ENCODE data around the gene TEC.
"Not testable (repeated sequence)": the region's sequence is repeated elsewhere in the genome, so short reads cannot be mapped to it uniquely, and the experiment has no call there.

Gene TEC

DNA sequence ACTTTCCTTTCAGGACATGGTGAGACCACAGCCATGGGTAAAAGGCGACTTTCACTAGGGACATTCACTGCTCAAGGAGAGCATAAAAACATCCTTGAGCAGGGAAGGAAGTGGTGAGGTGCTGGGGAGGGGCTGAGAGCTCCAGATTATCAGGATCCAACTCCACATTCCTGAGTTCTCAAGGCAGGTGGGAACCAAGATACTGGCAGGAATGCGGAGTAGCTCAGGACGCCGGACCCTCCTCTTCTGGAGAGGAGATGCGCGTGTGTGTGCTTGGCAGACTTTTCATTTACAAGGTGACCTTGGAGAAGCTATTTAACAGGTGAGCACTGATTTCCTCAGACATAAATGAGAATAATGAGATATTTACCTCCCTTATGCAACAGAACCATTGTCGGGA lies 94.3 kb downstream of the TEC start:
- Histone ChIP-seq H3K9me3 (ENCODE audit: low read length) (no peaks in the 10 kb centered on the region), H3K4me3 (ENCODE audit: low read depth in 1 of 2, low read length in 2 of 2) (no peak overlapping the region), H3K4me1 (ENCODE audit: insufficient read depth, low read length) (peaks cover 6% of the 10 kb centered on the region), H3K27me3 (ENCODE audit: control insufficient read depth in 1 of 2, insufficient read depth in 2 of 2, low read length in 2 of 2) (no peaks in the 10 kb centered on the region), H3K36me3 (ENCODE audit: insufficient read depth, low read length) (no peaks in the 10 kb centered on the region), H3K27ac (ENCODE audit: low read depth, low read length) (no peak overlapping the region), H3K9ac (ENCODE audit: low read length) (no peak overlapping the region)

DNA sequence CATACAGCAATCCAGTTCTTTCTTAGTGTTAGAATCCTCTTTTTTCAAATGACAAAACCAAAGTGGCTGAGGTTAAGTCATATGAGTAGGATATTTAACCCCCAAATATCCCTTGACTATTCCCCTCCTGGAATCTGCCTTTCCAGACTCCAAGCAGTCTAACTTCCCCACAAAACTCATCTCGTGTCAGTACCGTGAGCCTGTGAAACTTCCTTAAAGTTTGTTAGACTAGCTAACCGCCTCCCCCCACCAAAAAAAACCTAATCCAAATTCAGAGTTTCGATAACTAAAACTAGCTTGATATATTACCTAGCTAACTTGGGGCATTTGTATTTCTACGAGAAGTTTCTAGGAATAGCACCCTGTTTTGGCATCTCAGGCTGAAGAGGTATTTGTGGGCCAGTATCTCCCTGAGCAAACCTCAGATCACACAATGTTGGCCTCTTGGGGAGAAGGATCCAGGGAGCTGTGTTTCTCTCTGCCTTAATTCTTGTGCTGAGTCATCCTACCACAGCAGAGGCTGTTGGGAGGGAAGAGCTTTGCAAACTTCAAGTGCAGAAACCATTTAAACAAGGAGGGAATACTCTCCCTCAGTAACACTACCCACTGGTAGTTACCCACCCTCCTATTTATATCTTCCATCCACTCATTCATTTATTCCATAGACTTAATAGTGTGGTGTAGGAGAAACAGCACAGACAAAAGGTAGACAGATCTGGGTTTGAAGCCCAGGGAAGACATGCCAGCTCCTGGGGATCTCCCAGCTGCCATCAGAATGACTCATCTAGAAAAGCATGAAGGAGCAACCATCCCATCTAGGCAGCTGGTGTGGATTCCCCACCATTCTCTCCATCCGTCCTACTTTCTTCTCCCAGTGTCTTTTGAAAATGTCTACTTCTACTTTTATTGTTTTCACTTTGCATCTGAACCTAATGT lies 96.3 kb downstream of the TEC start:
- H3K9me3 ChIP-seq (ENCODE audit: low read length): no peaks in the 10 kb centered on the region
- H3K36me3 ChIP-seq (ENCODE audit: insufficient read depth, low read length): no peaks in the 10 kb centered on the region
- no peak overlapping the region for H3K4me3 ChIP-seq (ENCODE audit: low read depth in 1 of 2, low read length in 2 of 2)
- H3K27ac ChIP-seq (ENCODE audit: low read depth, low read length): no peak overlapping the region
- H3K9ac ChIP-seq (ENCODE audit: low read length): no peak overlapping the region
- no peaks in the 10 kb centered on the region for H3K27me3 ChIP-seq (ENCODE audit: control insufficient read depth in 1 of 2, insufficient read depth in 2 of 2, low read length in 2 of 2)
- H3K4me1 ChIP-seq (ENCODE audit: insufficient read depth, low read length): peaks cover 6% of the 10 kb centered on the region

- H3K27me3 ChIP-seq (ENCODE audit: control insufficient read depth in 1 of 2, insufficient read depth in 2 of 2, low read length in 2 of 2): no peaks in the 10 kb centered on the region
- no peak overlapping the region for H3K27ac ChIP-seq (ENCODE audit: low read depth, low read length)
Measured at GRCh38 chr4:48172651-48173050, 97.0 kb downstream of the TEC start.

GRCh38 chr4:48169636-48170035 lies 100.0 kb downstream of the TEC start:
- Histone ChIP-seq H3K4me1 (ENCODE audit: insufficient read depth, low read length) (peaks cover 6% of the 10 kb centered on the region), H3K4me3 (ENCODE audit: low read depth in 1 of 2, low read length in 2 of 2) (no peak overlapping the region), H3K27ac (ENCODE audit: low read depth, low read length) (no peak overlapping the region), H3K27me3 (ENCODE audit: control insufficient read depth in 1 of 2, insufficient read depth in 2 of 2, low read length in 2 of 2) (no peaks in the 10 kb centered on the region), H3K9me3 (ENCODE audit: low read length) (no peaks in the 10 kb centered on the region), H3K36me3 (ENCODE audit: insufficient read depth, low read length) (no peaks in the 10 kb centered on the region), H3K9ac (ENCODE audit: low read length) (no peak overlapping the region)

More at GRCh38 chr4:48172651-48173050, 97.0 kb downstream of the TEC start:
- Histone ChIP-seq H3K4me1 (ENCODE audit: insufficient read depth, low read length) (peaks cover 6% of the 10 kb centered on the region), H3K9me3 (ENCODE audit: low read length) (no peaks in the 10 kb centered on the region), H3K4me3 (ENCODE audit: low read depth in 1 of 2, low read length in 2 of 2) (no peak overlapping the region), H3K9ac (ENCODE audit: low read length) (no peak overlapping the region), H3K36me3 (ENCODE audit: insufficient read depth, low read length) (no peaks in the 10 kb centered on the region)

- Histone ChIP-seq H3K4me3 (ENCODE audit: low read depth in 1 of 2, low read length in 2 of 2) (no peak overlapping the region), H3K27ac (ENCODE audit: low read depth, low read length) (no peak overlapping the region), H3K4me1 (ENCODE audit: insufficient read depth, low read length) (no peaks in the 10 kb centered on the region), H3K9me3 (ENCODE audit: low read length) (no peaks in the 10 kb centered on the region), H3K36me3 (ENCODE audit: insufficient read depth, low read length) (no peaks in the 10 kb centered on the region), H3K27me3 (ENCODE audit: control insufficient read depth in 1 of 2, insufficient read depth in 2 of 2, low read length in 2 of 2) (no peaks in the 10 kb centered on the region), H3K9ac (ENCODE audit: low read length) (no peak overlapping the region)
Measured at GRCh38 chr4:48167538-48168263, 101.9 kb downstream of the TEC start.

DNA sequence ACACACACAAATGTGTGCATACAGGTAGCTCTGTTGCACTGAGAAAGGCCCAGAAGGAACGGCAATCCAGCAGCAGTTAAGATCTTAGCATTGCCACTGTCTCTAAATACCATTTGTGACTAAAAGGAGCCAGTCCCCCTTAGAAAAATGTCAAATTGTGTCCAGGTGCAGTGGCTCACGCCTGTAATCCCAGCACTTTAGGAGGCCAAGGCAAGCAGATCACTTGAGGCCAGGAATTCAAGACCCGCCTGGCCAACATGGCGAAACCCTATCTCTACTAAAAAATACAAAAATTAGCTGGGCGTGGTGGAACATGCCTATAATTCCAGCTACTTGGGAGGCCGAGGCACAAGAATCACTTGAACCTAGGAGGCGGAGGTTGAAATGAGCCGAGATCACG lies 105.1 kb downstream of the TEC start:
- H3K36me3 ChIP-seq (ENCODE audit: insufficient read depth, low read length); H3K9me3 ChIP-seq (ENCODE audit: low read length); H3K4me1 ChIP-seq (ENCODE audit: insufficient read depth, low read length); H3K27ac ChIP-seq (ENCODE audit: low read depth, low read length); H3K27me3 ChIP-seq (ENCODE audit: control insufficient read depth in 1 of 2, insufficient read depth in 2 of 2, low read length in 2 of 2); H3K9ac ChIP-seq (ENCODE audit: low read length); H3K4me3 ChIP-seq (ENCODE audit: low read depth in 1 of 2, low read length in 2 of 2): not testable (repeated sequence)

- Histone ChIP-seq H3K9ac (ENCODE audit: low read length) (no peak overlapping the region), H3K9me3 (ENCODE audit: low read length) (no peaks in the 10 kb centered on the region), H3K27me3 (ENCODE audit: control insufficient read depth in 1 of 2, insufficient read depth in 2 of 2, low read length in 2 of 2) (no peaks in the 10 kb centered on the region), H3K4me3 (ENCODE audit: low read depth in 1 of 2, low read length in 2 of 2) (no peak overlapping the region), H3K36me3 (ENCODE audit: insufficient read depth, low read length) (no peaks in the 10 kb centered on the region), H3K4me1 (ENCODE audit: insufficient read depth, low read length) (no peaks in the 10 kb centered on the region), H3K27ac (ENCODE audit: low read depth, low read length) (no peak overlapping the region)
Measured at GRCh38 chr4:48163746-48164145, 105.9 kb downstream of the TEC start.

DNA sequence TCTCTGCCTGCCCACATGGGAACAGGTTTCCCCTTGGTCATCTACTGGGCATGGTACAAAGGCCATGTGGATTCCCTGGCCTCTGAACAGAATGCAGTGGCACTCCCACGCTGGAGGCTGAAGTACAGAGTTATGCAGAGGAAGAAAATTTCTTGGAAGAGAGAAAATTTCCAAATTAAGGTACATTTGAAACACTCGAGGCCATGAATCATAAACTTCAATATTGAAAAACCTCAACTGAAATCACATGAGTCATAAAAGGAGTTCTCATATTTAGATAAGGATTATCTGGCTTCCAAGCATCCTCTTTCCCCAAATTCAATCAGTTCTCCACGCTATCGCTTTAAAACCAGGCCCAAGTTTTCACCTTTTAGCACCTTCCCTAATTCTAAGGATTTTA lies 107.5 kb downstream of the TEC start:
- Histone ChIP-seq H3K27me3 (ENCODE audit: control insufficient read depth in 1 of 2, insufficient read depth in 2 of 2, low read length in 2 of 2) (no peaks in the 10 kb centered on the region), H3K4me3 (ENCODE audit: low read depth in 1 of 2, low read length in 2 of 2) (no peak overlapping the region), H3K9me3 (ENCODE audit: low read length) (no peaks in the 10 kb centered on the region), H3K36me3 (ENCODE audit: insufficient read depth, low read length) (no peaks in the 10 kb centered on the region), H3K27ac (ENCODE audit: low read depth, low read length) (no peak overlapping the region), H3K9ac (ENCODE audit: low read length) (no peak overlapping the region), H3K4me1 (ENCODE audit: insufficient read depth, low read length) (no peaks in the 10 kb centered on the region)

- H3K27me3 ChIP-seq (ENCODE audit: control insufficient read depth in 1 of 2, insufficient read depth in 2 of 2, low read length in 2 of 2): no peaks in the 10 kb centered on the region
- H3K27ac ChIP-seq (ENCODE audit: low read depth, low read length): no peak overlapping the region
- no peaks in the 10 kb centered on the region for H3K4me1 ChIP-seq (ENCODE audit: insufficient read depth, low read length)
- no peaks in the 10 kb centered on the region for H3K9me3 ChIP-seq (ENCODE audit: low read length)
- H3K9ac ChIP-seq (ENCODE audit: low read length): no peak overlapping the region
- H3K36me3 ChIP-seq (ENCODE audit: insufficient read depth, low read length): no peaks in the 10 kb centered on the region
- no peak overlapping the region for H3K4me3 ChIP-seq (ENCODE audit: low read depth in 1 of 2, low read length in 2 of 2)
Measured at GRCh38 chr4:48157271-48157670, 112.4 kb downstream of the TEC start.

- Histone ChIP-seq H3K9ac (ENCODE audit: low read length) (no peak overlapping the region), H3K27me3 (ENCODE audit: control insufficient read depth in 1 of 2, insufficient read depth in 2 of 2, low read length in 2 of 2) (no peaks in the 10 kb centered on the region), H3K36me3 (ENCODE audit: insufficient read depth, low read length) (no peaks in the 10 kb centered on the region), H3K27ac (ENCODE audit: low read depth, low read length) (no peak overlapping the region), H3K4me3 (ENCODE audit: low read depth in 1 of 2, low read length in 2 of 2) (no peak overlapping the region), H3K9me3 (ENCODE audit: low read length) (no peaks in the 10 kb centered on the region), H3K4me1 (ENCODE audit: insufficient read depth, low read length) (no peaks in the 10 kb centered on the region)
Measured at GRCh38 chr4:48156423-48156822, 113.2 kb downstream of the TEC start.

- Histone ChIP-seq H3K9me3 (ENCODE audit: low read length) (no peaks in the 10 kb centered on the region), H3K4me1 (ENCODE audit: insufficient read depth, low read length) (no peaks in the 10 kb centered on the region), H3K4me3 (ENCODE audit: low read depth in 1 of 2, low read length in 2 of 2) (no peak overlapping the region), H3K27me3 (ENCODE audit: control insufficient read depth in 1 of 2, insufficient read depth in 2 of 2, low read length in 2 of 2) (no peaks in the 10 kb centered on the region), H3K36me3 (ENCODE audit: insufficient read depth, low read length) (no peaks in the 10 kb centered on the region), H3K9ac (ENCODE audit: low read length) (no peak overlapping the region), H3K27ac (ENCODE audit: low read depth, low read length) (no peak overlapping the region)
Measured at GRCh38 chr4:48153791-48154550, 115.7 kb downstream of the TEC start.
